Retina (tissue), 1 donor: ENCODE data around the gene AK8.

Experiments used
- DNase-seq: peaks from one replicate; pipeline ENCODE4 v3.0.0-alpha.2; 2016

The AK8 gene

DNA sequence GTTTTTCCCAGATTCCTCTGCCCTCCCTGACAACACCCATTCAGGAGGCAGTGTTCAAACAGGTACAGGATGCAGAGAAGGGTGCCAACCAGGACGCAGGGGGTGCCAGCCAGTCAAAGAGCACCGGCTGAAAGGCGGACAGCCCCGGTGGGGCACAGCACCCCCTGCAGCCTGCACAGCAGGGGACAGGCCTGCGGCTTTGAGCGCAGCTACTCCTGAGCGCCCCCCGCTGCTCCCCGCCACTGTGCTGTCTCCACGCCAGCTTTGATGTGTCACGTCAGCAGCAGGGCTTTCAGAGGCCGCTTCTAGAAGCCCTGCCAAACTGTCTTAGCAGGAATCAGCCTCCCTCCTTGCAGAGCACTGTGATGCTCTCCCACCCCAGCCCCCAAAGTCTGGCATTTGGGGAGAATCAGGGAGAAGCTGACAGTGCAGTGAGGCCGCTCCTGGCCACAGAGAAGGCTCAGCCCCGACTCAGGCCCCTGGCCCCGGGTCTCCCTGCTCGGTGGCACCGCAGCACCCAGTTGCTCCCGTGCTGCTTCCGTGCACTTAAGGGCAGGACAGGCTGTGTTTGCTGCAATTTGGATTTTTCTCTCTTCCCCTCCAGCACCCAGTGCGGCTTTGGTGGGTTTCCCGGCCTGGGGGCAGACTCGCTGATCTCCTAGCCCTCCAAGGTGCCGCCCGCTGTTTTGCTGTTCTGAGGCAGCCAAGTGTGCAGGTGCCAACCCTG lies 20.3 kb downstream of the AK8 start:
- DNase-seq, result peak; percentile 53

DNA sequence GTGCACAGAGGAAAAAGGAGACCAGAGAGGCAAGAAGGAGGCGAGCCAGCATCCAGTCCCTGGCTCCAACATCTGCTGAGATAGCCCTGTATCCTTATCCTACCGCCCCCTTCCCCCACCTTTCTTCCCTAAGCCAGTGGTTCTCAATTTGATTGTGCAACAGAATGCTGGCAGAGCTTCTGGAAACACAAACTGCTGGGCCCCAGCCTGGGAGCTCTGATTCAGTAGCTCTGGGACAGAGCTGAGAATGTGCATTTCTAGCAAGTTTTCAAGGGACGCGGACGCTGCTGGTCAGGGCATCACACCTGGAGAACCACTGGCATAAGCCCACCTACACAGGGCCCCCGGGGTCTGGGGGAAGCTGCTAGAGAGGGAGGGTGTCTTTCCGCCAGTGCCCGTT lies 21.1 kb downstream of the AK8 start:
- no peak for DNase-seq

DNA sequence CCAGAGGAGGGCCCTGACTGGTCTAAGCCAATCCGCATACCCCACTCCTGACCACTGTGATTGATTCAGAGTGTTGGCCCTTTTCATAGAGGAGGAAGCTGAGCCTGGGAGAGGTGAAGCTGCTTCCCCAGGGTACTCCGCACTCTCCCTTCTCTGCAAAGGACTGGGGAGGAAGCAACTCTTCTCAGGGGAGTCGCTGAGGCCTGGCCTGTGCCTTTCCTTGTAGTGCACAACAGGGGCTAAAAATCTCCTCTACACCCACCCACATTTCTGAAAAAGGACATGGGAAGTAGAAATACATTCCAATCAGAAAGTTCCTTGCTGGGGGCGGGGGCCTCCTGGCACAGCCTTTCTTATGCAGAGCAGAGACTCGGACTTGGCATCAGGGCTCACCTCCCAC lies 22.2 kb downstream of the AK8 start:
- DNase-seq, result no peak

DNA sequence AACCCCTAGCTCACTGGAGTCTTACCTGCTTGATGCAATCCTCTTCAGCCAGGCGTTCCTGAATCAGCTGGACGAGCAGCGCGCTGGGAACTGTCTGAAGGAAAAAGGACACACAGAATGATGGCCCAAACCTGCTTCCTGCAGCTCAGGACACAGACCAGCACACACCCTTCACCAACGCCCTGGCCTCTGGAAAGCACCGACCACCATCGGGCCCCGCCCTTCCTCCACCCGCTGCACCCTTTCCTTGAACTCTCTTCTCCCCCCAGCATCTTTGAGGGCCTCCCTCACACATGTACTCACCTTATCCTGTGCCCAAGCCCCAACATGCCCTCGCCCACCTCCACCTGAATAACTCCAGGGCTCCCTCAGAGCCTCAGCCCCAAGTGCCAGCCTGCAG lies 23.3 kb downstream of the AK8 start:
- no peak for DNase-seq

DNA sequence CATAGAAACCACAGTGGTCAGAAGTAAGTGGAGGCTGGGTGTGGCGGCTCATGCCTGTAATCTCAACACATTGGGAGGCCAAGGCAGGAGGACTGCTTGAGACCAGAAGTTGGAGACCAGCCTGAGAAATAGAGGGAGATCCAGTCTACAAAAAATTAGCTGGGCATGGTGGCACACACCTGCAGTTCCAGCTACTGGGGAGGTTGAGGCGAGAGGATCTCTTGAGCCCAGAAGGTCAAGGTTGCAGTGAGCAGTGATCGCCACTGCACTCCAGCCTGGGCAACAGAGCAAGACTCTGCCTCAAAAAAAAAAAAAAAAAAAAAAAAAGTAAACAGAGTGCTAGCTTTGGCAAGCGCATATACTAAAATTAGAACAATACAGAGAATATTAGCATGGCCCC lies 24.6 kb downstream of the AK8 start:
- no peak for DNase-seq

DNA sequence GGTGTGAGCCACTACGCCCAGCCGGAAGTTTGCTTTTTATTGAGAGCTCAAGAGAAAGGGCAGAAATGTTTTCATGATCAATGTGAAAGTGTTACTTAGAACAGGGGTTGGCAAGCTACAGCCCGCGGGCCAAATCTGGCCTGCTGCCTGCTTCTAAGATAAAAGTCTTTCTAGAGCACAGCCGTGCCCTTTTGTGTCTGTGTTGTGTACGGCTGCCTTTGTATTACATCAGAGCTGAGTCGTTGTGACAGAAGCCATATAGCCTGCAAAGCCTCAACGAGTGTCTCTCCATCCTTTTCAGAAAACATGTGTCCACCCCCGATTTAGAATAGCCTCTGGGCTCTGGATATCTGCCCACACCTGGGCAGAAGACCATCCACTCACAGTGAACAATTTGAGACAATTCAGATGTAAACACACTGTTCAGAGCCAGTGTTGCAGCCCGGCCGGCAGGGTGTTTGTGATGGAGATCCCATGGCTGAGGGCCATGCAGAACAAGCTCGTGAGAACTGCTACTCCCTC lies 28.8 kb downstream of the AK8 start:
- DNase-seq, result no peak

DNA sequence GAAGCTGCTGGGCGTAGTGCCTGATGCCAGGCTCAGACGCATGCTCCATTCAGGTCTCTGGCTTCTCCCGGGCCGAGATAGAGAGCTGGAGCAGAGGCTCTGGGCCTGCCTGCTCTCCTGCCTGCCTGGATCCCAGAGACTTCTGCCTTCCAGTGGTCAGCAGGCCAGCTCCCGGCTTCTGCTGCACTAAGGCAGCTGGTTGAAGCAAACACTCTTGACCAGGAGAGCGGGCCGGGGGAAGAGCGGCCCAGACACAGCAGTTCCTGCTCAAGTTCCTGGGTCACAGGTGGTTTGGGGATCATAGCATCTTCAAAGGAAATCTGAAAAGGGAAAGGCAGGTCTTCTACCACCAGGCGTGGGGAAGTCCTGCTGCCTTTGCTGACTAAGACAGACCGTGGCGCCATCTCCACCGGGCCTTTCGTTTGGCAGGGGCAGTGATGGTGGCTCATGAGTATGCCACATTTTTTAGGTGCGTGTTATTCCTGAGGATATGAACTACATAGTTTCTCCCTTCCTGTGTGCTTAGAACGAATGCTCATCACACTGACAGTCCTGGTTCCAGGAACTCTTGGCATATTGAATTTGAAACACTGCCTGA lies 31.1 kb downstream of the AK8 start:
- DNase-seq, result no peak

DNA sequence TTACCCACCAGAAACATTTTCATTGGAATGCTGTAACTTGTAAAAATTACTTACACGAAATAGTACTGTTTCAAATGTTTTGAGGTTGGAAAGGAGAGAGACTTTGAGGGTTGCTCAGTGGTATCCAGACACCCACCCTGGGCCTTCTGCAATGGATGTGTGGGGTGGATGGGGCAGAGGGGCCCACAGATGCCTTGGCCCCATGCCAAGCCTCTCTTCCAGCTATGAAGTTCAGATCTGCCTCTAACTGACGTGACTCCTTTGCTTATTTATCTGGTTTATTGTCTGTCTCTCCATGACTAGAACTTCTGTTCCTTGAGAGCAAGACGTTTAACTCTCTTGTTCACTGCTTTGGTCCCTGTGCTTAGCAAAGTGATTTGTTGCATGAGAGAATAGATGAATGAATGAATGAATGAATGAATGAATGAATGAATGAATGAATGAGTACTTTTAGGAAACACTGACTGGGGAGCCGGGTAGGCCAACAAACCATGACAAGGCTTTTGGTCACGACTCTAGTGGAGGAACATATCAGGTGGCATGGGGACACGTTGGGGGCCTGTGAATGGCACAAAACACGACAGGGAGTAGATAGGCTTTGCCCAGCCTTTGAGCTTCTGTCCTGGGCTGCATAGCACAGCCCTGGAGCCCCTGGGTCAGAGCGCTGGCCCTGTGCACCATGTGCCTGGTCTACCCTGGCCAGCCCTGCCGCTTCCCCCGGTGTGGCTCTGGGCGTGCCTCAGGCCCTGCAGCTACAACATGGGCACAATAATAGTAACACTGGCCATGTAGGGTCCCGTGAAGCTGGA lies 31.8 kb downstream of the AK8 start:
- DNase-seq, result no peak

DNA sequence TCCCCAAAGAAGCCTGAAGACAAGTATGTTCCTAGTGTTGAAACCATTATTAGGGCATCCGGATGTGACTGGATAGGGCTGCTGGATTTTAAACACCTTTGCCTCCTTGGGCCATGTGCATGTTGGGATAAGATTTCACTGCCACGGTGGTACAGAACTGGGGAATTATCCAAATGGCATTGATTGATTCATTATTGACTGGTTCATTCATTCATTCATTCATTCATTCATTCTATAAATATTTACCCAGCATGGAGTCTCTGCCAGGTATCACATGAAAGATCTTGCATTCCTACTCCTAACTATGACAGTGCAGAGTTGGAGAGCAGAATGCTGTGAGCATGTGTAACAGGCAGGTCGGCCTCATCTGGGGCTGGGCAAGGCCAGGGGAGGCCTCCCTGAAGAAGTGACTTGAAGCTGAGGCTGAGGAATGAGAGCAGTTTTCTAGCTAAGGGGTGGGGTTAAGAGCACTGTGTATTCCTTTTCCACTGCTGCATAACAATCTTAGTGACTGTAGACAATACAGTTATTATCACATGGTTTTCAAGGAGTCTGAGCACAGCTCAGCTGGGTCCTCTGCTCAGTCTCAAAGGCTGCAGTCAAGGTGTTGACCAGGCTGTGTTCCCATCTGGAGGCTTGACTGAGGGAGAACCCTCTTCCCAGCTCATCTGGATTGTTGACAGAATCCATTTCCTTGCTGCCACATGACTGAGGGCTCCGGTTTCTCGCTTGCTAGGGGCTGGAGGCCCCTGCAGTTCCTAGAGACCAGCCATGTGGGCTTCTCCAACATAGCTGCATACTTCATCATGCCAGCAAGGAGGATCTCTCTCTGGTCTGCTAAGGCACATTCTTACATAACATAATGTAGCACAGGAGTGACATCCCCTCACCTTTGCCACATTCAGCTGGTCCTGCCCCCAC lies 35.7 kb downstream of the AK8 start:
- DNase-seq, result no peak

DNA sequence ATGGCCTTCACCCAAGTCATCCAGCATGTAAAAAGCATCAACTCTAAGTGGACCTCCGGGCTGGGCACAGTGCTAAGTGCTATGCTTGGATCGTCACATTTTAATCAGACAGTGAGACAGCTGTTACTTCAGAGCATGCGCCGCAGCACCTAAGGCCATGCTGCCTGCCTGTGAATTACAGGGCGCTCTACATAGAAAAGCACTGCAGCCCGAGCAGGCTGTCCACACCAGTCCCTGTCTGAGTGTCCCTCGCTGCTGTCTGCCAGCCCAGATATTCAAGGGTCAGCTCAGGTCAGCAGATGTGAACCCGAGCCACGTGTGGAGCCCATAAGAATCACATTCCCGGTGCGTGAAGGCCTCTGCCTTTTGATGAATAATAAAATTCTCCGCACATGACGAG lies 37.1 kb downstream of the AK8 start:
- no peak for DNase-seq

DNA sequence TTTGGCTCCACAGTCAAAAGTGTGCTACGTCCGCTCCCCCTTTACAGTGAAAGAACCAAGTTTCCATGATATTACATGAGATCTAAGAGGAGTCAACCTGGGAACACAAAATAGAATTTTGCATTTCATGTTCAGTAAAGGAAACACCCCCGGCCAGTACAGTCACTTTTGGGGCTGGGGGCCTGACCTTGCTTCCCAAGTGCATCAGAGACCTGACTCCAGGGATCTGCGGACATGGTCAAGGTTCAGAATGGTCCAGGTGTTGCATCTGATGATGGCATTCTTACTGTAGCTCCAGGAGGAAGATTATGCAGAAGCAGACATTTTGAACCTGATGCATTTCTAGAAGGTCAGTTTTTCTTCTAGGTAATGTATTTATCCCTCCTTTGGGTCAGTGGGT lies 39.8 kb downstream of the AK8 start:
- no peak for DNase-seq

DNA sequence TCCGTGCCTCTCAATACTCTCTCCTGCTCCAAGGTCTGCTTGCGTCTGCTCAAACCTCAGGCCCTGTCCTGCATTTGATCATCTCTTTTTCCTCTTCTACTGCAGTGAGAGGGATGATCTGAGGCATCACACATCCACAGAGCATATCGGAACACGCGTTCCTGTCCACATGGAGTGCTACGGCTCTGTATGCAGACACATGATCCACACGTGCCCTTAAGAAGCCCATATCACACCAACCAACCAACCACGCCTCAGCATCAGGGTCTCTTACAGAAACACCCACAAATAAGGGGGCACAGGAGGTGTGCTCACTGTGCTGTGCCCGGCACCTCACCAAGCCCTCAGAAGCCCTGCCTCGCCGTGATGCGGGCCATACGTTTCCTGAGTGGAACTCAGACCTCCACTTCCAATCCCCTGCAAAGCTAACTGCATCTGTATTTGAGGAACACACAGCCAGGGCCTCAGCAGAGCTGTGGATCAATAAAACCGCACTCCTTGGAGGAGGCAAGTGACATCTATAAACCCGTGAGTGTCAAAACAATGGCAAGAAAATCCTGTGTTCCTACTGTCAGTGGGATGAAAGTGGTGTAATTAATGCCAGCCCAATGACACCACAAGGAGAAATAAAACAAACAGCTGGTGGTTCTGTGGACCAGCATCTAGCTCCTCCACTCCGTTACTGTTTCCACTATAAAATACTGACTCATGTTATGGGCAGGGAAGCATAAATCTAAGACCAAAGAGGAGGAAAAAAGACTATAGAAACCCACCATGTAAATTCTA lies 40.4 kb downstream of the AK8 start:
- no peak for DNase-seq

DNA sequence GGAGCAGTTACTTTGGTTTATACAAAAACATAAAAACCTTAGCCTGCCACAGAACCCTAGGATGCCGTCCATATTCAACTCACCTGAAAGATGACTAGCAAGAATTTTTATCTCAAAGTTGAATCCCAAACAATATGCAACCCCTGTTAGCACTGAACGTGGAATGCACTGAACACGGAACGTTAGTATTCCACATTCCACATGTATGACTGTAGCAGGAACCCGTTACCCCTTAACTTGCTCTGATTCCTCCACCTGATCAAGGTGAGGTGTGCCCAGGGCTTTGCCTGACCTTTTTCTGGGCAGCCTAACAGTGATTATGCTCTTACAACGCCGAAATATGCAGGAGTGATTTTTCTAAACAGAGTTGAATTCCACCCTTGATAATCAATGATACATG lies 43.7 kb downstream of the AK8 start:
- no peak for DNase-seq

DNA sequence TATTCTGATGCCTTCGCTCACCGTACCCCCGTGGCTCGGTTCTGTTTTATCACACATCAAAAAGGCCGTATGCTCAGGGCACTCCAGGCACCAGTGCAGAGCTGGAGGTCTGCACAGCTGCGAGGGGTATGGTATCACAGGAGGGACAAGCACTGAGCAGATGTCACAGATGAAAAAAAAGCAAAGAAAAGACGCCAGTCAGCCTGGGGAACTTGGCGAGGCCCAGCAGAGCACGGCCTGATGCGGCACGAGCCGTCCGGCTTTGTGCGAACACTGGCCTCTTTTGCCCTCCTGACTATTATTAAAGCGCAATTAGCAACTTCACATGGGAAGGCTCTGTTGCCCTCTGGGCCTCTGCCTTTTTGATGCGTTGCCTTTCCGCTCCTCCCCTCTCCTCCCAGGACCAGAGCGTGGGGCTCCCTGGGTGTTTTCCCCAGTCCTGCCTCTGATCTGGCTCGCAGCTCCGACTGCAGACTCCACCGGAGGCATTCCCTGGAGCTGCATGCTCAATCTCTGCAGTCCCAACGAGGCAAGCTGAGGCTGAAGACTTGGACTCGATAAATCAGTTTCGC lies 44.4 kb downstream of the AK8 start:
- peak; percentile 82 for DNase-seq

DNA sequence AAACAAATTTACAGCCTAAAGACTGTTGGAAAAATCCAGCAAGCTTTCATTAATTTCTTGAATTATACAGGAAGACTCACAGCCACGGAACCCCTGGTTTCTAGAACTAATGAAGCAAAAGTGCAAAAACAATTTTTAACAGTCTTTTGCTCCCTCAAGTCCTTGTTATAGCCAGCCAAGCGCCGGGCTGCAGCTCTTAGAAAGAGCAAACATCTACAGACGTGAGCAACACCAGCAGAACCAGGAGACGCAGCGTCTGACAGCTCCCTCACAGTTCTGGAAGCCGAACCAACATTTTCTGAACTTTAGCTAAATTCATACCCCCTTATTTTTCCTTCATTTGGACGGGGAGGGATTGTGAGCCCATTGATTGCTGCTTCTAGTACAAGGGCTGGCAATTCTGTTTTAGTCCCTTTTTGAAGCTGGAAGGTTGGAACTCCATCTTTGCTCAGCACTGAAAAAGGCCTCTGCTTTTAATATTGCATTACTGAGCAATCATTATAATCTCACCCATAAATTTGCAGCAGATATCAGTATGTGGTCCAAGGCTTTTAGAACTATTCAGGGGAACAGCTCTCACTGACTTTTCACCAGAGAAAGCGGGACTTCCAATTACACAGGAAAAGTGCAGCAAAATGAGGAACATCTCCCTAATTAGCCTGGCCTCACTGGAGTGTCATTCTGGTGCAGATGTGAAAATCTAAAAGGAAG lies 45.8 kb downstream of the AK8 start:
- no peak for DNase-seq

DNA sequence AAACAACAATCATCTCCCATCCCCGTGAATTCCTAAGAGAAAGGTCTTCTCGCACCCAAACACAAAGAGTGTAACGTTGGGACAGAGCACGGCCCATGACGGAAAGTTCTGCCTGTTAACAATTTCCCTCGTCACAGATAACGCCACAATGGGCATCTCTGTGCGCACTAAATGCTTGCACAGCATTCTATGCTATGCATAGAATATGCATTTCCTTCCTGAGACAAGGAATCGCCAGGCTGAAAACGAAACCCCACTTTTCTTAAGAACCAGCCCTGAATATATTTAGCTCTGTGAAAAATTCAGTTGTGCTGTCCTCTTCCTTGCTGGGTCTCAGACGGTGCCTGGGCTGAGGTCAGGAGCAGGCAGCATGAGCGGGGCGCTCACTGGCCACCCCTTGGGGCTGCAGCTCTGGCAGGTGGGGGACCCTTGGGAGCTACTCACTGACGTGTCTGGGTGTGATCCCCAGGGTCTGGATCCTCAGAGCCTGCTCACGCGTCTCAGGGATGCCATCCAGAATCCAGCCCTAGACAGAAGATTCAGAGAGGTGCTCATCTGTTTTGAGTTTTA lies 49.8 kb downstream of the AK8 start:
- DNase-seq, result no peak

DNA sequence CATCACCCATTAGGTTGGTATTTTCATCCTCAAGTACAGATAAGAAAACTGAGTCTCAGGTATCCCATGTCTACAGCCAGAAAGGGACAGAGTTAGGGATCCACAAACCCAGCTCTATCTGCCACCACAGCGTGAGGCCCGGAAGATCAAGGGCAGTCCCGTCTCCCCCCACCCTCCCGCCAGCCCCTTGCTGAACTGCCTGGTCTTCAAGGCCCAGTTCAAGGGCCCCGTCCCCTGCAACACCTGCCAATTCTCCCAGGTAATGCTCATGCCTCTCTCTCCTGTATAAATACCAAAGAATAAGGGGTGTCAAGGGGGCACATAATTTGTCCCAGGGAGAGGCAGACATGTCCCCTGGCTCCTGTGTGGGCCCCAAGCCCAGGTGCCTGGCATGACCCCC lies 50.7 kb downstream of the AK8 start:
- no peak for DNase-seq

DNA sequence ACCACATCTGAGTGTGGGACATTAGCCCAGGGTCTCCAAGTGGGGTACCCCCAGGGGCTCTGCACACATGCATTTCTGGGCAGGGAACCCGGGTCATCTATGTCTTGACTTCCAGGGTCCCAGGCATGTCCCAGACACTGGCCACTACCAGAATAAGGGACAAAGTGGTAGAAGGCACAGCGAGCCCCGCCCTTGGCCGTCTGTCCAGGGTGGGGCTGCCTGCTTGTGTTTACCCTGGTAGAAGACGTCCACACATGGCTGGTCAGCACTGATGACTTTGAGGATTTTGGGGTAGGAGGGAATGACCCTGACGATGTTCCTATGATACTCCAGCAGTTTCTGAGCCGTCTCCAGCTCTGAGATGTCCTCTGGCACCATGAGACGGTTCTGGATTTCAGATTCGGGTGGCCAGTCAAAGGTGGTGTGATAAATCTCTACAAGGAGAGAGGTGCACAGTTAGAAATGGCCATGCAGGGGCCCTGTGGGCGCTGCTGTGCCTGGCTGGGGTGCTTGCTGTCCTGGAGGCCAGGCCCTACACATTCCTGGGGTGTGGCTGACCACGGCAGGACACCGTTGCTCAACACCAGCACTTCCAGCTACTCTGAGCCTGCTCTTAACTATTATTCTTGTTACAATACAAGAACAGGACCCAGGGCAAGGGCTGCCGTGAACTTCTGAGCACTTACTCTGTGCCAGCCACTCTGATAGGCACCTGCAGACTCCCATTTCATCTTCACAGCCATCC lies 51.3 kb downstream of the AK8 start:
- no peak for DNase-seq

DNA sequence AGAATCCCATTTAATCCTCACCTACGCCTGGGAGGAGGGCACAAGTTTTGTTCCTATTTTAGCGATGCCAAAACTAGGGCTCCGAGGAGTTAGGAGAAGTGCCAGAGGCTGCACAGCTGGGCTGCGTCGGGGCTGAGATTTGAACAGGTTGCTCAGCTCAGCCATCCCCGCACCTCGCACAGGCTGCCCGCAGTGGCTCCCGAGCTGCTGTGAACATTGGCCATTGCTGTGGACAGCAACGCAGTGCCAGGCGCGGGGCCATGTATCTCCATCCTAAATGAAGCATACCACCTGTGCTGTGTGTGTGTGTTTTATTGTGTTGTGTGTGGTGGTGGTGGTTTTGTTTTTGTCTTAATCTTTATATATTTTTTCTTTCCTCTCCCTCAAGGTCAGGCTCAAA lies 52.0 kb downstream of the AK8 start:
- DNase-seq, result no peak

DNA sequence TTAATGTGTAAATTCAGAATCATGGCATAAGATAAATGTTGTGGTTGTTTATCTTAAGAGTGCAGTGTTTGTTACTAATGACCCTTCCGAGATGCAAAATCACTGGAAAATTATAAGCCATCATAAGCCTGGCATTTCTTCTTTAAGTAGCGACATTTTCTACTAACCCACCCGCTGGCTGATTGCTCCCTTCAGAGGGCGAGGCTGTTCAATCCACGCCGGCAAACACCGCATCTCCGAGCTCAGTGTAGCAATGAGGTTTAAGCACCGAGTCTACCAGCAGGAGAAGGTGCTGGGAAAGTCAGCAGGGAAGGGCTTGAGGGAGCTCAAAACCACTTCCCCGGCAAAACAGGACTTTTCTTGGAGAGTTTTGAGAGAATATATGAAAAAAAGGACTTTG lies 52.7 kb downstream of the AK8 start:
- no peak for DNase-seq
